DMS53 treated with DMSO at 0.1 percent for 48 hours (cell line): ENCODE measurements around the gene MRPL51.

Source experiments
- DNase-seq: peaks from one replicate; lab custom pipeline; 2025; ENCODE audit not compliant: unreplicated experiment; lab: John Stamatoyannopoulos, UW

MRPL51 gene

DNA sequence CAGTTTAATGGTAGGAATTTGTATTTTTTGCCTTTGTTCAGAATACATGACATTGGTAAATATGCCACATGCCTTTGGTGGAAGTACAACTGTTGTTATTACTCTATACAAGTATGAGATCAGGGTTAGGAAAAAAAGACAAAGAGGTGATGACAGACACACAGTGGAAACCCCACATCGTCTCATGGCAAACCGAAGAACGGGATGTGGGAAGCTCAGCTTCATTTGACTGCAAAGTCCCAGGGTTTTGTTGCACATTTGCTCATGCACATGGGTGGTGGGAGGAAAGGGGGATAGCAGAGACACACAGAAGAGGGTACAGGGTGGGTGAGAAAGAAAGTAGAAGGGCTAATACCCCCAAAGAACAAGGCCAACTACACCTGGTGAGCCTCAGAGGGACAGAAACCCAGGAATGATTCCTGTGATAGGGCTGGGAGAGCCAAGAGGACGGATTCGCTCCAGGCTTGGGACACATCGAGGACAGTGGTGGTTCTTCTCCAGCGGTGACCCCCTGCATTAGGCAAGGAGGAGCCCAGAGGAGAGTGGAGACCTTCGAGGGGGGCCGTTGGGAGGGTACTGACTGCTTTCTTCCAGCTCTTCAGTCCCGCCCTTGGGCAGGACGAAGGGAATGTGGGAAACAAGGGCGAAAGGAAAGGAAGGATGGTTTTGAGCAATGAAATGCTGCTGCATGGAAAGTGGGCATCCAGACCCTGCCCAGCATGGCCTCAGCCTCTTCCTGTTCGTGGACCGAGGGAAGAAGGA lies 30.6 kb downstream of the MRPL51 start:
- DNase-seq = no peak

DNA sequence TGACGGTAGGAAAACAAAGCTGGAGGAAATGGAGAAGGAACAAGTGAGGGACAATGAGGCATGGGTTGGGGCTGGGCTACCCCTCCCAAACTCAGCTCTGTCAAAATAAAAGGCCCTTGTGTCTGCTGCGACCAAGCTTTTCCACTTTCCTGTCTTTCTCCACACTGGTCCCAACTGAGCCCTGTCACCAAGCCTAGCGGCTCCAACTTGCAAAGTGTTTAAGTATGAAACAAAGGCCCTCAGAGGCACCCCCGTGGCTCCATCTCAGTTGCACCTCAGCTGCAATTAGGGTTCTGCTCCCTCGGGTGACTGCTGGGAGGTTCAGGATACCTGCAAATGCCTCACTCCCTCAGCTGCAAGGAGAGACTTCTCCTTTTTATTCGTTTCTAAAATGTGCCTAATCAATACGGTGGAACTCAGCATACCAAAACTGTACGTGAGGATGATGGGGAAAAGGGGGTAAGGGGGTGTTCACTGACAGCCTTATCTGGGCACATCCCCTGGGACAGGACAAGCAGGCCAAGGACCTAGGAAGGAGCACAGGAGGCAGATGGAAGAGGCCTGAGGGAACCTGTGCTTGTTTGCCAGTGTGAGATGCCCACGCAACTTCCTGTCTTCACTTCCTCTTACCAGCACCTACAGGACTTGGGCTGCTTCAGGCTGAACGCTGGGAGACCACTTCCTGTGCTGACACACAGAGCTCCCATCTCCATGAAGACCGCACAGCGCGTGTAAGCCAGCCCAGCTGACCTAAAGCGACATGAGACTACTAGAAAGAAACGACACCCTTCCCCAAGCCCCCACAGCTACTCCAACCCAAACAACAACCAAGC lies 31.4 kb downstream of the MRPL51 start:
- DNase-seq = no peak

DNA sequence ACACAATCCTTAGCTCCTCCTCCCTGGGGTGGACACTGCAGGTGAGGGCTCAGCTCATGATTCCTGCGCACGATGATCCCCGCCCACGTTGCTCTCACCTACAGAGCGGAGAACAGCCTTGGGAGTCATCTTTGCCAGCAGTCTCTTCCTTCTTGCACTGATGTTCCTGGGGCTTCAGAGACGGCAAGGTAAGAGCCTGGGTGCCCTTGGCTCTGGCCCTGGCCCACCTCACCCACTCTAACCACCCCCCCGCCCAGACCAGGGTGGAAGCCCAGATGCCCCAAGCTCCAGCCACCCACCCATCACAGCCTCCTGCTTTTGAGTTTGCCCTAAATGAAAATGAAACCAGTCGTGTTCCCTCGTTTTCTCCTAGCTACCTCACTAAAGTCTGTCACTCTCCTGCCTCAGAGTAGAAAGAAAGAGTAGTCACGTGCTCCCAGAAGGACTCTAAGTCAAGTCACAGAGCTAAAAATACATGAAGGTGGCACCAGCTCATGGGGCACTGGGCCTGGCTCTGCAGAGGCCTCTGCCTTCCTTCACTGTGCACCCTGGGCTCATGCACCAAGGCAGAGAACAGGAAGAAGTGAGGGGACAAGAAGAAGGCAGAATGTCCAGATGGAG lies 32.2 kb downstream of the MRPL51 start:
- DNase-seq = no peak

DNA sequence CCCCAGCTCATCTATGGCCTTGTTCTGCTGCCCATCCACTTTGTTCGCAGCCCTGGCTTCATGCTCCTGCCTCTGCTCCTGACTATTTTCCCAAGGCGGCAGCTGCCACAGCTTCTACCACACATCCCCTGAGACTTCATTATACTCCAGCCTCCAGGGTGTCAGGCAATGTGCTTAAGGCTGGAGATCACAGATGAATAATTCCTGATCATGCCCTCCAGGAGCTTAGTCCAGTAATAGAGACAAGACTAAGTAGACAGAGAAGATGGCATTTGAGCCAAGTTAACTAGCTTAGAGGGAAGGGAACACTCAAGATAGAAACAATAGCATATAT lies 34.1 kb downstream of the MRPL51 start:
- no peak for DNase-seq

DNA sequence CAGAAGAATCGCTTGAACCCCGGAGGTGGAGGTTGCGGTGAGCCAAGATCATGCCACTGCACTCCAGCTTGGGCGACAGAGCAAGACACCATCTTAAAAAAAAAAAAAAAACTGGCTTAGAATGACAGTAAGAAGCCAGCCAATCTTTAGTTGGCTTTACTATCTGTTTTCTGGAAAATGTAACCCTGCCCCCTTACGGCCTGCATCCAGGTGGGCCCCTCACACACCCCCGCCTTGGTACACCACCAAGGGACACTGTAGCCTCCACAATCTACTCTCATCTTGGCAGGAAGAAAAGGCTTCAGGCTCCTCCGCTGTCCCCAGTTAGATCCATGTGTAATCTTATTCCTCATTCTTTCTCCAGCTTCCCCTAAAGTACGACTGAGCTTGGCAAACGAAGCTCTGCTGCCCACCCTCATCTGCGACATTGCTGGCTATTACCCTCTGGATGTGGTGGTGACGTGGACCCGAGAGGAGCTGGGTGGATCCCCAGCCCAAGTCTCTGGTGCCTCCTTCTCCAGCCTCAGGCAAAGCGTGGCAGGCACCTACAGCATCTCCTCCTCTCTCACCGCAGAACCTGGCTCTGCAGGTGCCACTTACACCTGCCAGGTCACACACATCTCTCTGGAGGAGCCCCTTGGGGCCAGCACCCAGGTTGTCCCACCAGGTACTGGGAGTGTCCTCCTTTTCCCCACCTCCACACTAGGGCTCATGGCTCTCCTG lies 34.6 kb downstream of the MRPL51 start:
- DNase-seq = no peak

DNA sequence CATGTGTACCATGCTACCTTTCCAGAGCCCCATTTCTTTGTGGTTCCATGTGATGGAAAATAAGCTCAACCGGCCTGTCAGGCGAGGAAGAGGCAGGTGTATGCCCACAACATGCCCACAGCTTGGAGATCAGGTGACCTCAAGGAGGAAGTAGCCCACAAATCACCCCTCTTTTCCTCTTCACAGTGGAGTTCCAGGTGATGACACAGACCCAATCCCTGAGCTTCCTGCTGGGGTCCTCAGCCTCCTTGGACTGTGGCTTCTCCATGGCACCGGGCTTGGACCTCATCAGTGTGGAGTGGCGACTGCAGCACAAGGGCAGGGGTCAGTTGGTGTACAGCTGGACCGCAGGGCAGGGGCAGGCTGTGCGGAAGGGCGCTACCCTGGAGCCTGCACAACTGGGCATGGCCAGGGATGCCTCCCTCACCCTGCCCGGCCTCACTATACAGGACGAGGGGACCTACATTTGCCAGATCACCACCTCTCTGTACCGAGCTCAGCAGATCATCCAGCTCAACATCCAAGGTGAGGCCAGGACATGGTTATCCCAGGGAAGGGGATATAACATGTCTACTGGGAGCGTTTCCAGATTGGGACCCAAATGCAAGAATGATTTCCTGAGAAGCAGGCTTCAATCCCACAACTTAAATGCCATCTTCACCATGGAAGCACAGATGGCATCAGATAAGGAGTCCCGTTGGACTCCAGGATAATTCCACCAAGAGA lies 35.7 kb downstream of the MRPL51 start:
- DNase-seq = no peak

DNA sequence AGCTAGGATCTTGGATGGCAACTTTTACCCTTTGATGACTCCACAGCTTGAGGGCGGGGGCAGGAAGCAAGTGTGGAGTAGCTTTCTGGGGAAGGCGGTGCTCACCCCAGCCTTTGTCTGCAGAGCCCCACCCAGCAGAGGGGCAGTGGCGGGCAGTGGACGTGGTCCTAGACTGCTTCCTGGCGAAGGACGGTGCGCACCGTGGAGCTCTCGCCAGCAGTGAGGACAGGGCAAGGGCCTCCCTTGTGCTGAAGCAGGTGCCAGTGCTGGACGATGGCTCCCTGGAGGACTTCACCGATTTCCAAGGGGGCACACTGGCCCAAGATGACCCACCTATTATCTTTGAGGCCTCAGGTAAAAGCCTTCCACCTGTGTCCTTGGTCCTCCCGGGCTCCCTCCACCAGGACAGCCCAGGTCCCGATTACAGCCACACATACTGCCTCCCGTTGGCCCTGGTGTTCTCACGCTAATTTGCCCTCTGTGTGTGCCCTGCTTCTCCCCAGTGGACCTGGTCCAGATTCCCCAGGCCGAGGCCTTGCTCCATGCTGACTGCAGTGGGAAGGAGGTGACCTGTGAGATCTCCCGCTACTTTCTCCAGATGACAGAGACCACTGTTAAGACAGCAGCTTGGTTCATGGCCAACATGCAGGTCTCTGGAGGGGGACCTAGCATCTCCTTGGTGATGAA lies 40.0 kb downstream of the MRPL51 start:
- no peak for DNase-seq

DNA sequence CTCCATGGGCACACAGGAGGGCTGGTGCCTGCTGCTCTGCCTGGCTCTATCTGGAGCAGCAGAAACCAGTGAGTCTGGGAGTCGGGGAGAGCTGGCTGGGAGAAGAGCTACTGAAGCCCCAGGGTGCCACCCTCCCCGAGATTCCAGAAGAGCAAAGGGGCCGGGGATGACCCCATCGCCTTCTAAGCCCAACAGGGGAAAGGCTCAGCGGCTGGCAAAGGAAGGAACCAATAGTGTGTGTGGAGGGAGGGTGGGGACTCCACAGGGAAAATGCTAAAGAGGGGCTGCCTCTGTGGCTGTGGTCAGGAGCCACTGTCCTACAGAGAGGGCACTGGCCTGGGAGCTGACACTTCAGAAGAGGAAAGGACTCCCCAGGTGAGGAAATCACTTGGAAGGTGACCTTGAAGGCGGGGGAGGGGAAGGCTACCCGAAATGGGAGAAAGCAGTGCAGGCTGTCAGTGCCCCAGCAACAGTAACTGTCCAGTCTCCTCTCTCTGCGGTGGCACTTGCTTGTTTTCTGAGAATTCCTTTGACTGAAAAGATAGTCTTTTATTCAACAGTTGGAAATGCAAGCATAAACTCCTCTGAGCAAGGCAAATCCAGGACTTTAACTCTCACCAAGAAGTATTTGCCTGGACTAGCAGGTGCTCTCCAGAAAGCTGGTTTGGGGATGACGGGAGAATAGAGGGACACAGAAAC lies 40.7 kb downstream of the MRPL51 start:
- no peak for DNase-seq

DNA sequence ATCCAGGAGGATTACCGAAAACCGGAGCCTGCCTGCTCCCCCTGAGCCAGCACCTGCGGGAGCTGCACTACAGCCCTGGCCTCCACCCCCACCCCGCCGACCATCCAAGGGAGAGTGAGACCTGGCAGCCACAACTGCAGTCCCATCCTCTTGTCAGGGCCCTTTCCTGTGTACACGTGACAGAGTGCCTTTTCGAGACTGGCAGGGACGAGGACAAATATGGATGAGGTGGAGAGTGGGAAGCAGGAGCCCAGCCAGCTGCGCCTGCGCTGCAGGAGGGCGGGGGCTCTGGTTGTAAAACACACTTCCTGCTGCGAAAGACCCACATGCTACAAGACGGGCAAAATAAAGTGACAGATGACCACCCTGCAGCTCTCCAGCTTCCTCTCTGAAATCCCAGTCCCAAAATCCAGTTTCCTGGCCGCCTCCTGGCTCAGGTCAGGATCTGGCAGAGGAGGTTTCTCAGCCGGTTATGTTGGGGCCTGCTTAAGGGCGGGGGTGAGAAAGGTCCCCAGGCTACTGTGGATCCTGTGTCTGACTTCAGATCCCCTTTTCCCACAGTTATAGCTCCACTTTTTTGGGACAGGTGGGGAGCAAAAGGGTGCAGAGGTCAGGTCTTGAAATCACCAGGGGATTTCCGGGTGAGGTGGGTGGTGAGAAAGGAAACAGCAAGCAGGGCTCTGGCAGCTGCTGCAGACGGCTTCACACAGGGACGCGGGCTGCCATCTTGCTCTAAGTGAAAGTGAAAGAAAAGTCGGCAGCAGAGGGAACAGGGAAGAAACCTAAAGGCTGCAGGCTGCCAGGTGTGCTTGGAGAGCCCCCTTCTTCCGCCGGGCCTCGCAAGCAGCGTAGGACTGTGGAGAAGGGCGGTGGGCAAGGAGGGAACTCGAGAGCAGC lies 41.5 kb downstream of the MRPL51 start, which contains the start of gene TAPBPL:
Gene TAPBPL, plus strand, starts transcription at position 695 of the 897 bp plus-strand sequence. CDS start 207 bp downstream, outside the sequence.
- peak; percentile 99 for DNase-seq

DNA sequence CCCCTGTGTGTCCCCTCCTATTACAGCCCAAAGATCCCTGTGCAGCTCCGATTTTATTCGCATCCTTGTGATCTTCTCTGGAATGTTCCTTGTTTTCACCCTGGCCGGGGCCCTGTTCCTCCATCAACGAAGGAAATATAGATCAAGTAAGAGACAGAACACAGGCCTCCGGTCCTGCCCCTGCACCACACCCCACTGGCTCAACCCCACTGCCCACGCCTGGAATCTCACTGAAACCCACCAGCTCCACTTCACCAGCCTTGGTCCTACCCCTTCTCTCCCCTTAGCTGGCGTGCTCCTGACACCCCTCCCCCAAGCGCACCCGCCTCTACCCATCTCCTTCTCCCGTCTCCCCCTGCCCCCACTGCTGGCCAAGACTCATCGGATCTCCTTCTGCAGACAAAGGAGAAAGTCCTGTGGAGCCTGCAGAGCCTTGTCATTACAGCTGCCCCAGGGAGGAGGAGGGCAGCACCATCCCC lies 42.2 kb downstream of the MRPL51 start:
- no peak for DNase-seq

DNA sequence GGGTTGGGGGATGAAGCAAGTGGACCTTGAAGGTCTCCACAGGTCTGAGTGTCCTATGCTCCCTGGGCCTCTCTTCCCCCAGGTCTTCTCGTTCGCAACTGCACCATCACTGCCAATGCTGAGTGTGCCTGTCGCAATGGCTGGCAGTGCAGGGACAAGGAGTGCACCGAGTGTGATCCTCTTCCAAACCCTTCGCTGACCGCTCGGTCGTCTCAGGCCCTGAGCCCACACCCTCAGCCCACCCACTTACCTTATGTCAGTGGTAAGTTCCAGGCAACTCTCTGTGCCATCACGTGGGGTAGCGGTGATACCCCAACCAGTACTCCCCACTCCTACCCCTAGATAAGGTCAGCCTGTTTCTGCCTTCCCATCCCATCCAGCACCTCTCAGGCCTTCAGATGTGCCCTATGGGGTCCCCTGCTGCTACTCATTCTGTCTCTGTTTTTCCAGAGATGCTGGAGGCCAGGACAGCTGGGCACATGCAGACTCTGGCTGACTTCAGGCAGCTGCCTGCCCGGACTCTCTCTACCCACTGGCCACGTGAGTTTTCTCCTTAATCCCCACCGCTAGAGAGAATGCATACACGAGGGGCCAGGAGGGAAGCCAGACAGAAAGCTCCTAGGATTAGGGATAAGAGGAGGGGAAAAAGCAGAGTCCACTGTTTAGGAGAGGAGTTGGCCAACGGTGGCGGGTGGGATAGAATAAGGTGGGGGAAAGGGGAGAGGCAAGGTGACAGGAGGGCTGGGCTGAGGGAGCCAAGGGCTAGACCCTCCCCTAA lies 42.8 kb downstream of the MRPL51 start:
- DNase-seq = no peak

DNA sequence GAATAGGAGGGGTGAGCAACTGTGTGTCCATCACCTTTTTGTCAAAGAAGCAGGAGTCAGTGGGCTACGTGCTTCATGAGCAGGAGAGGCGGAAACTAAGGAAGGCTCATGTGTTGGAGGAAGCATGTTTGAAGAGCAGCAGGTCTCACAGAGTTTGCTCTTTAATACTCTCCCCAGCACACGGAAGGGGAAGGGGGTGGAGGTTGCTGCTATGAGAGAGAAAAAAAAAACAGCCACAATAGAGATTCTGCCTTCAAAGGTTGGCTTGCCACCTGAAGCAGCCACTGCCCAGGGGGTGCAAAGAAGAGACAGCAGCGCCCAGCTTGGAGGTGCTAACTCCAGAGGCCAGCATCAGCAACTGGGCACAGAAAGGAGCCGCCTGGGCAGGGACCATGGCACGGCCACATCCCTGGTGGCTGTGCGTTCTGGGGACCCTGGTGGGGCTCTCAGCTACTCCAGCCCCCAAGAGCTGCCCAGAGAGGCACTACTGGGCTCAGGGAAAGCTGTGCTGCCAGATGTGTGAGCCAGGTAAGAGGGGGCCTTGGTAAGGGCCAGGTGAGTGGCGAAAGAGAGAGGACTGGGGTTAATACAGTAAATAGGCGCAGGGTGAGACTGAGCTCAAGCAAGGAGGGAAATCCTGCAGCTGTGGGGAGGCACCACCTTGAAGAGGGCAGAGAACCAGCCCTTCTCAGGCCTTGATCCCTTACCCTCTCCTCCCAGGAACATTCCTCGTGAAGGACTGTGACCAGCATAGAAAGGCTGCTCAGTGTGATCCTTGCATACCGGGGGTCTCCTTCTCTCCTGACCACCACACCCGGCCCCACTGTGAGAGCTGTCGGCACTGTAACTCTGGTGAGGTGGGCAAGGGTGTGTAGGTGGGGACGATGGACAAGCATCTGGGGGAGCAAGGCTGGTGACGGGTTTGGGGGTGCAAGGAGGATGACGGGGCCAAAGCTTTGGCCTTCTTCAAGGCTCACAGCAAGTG lies 48.1 kb downstream of the MRPL51 start, which contains the start of gene CD27:
Gene CD27, plus strand, starts transcription at position 252 of the 985 bp plus-strand sequence. Its CDS starts 141 bp downstream, at position 393.
- DNase-seq = no peak

DNA sequence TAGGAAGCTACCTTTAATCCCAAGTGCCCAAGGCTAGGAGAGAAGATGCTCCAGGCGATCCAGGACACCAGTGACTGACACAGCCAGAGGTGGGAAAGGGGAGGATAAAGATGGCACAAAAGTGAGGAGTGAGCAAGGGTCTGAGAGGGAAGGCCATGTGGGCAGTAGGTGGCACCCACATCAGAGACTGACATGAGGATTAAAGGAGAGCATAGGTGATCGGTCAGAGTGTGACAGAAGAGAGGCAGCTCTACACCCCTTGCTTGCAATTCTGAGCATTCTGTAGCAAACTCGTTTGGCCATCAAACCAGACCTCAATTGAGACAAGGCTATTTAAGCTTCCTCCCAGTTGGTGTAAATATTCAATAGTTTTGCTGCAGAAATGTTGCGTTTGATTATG lies 49.0 kb downstream of the MRPL51 start:
- DNase-seq = no peak

DNA sequence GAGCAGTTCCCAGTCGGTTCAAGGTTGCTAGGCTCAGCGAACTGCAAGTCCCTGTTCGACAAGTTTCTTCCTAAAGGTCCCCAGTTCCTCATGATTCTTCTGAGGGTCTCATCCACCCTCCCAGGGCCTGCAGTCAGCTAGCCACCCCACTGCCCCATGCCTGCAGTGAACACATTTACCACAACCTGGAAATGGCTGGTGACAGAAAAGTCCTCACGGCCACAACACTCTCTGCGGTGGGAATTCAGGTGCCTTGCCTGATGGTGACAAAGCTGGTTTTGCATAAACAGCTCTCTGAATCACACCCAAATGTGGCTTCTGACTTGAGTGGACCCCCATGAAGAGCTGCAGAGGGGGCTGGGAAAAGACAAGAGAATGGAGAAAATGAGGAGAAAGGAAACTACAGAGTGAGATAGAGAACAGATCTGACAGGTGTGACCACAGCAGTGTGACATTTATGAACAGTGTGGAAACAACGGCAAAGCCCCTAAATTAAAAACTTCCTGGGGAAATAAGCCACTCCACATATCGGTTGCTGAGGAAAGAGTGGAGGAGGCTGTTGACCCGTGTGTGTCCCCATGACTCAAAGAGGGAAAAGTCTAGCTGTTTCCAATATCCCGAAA lies 49.6 kb downstream of the MRPL51 start:
- DNase-seq = no peak

DNA sequence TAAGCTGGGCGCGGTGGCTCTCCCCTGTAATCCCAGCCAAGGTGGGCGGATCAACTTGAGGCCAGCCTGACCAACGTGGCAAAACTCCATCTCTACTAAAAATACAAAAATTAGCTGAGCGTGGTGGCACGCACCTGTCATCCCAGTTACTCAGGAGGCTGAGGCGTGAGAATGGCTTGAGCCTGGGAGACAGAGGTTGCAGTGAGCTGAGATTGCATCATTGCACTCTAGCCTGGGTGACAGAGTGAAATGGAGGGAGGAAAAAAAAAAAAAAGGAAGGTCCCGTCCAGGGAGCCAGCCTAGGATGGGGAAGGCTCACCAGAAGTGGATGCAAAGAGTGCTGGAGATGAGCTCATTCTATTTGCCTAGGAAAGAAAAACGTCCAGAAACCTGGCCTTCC lies 50.2 kb downstream of the MRPL51 start:
- no peak for DNase-seq
